GM21737 (cell line): ENCODE measurements around the gene C1QL1.
"Not testable (repeated sequence)": the region's sequence is repeated elsewhere in the genome, so short reads cannot be mapped to it uniquely, and the experiment has no call there.

Experiments
- ATAC-seq: cut with Tn5 transposase; IDR thresholded peaks from one replicate; pipeline ENCODE4 v1.9.1; 2021; ENCODE audit warnings: mild to moderate bottlenecking, moderate library complexity; ENCODE audit not compliant: unreplicated experiment

The C1QL1 gene

GRCh38 chr17:44965481-44966234 is 2.4 kb downstream of the C1QL1 start:
- ATAC-seq = no peak

GRCh38 chr17:44961921-44962350 is 6.2 kb downstream of the C1QL1 start:
- no peak for ATAC-seq

- ATAC-seq = no peak
Observed at GRCh38 chr17:44960691-44961090, 7.4 kb downstream of the C1QL1 start.

GRCh38 chr17:44959821-44960531 is 8.1 kb downstream of the C1QL1 start:
- ATAC-seq = no peak

- no peak for ATAC-seq
Observed at GRCh38 chr17:44956998-44957981, 10.8 kb downstream of the C1QL1 start.

GRCh38 chr17:44955674-44956425 is 12.3 kb downstream of the C1QL1 start:
- ATAC-seq = no peak

GRCh38 chr17:44952946-44953475 is 15.1 kb downstream of the C1QL1 start:
- no peak for ATAC-seq

GRCh38 chr17:44948315-44948795 is 19.7 kb downstream of the C1QL1 start:
- ATAC-seq = no peak

GRCh38 chr17:44947461-44948314 is 20.4 kb downstream of the C1QL1 start, which contains the start of gene KIF18B:
KIF18B (minus strand) TSS chr17:44947773; CDS start chr17:44936344, 11,429 bp downstream.
- ATAC-seq = peak; percentile 92

- ATAC-seq = not testable (repeated sequence)
Observed at GRCh38 chr17:44945652-44946051, 22.5 kb downstream of the C1QL1 start.

- ATAC-seq = no peak
Observed at GRCh38 chr17:44942456-44942855, 25.6 kb downstream of the C1QL1 start.

- no peak for ATAC-seq
Observed at GRCh38 chr17:44941712-44942331, 26.3 kb downstream of the C1QL1 start.

- ATAC-seq = no peak
Observed at GRCh38 chr17:44940768-44941167, 27.3 kb downstream of the C1QL1 start.

GRCh38 chr17:44940317-44940716 is 27.8 kb downstream of the C1QL1 start:
- no peak for ATAC-seq

GRCh38 chr17:44935116-44935515 is 33.0 kb downstream of the C1QL1 start:
- no peak for ATAC-seq

GRCh38 chr17:44934745-44935105 is 33.4 kb downstream of the C1QL1 start:
- ATAC-seq = no peak

GRCh38 chr17:44933824-44934744 is 34.0 kb downstream of the C1QL1 start:
- ATAC-seq = no peak

- no peak for ATAC-seq
Observed at GRCh38 chr17:44932787-44933097, 35.4 kb downstream of the C1QL1 start.
